Measurements from ENCODE around the gene ERMARD. TPM values are rescaled to one million over a fixed set of nuclear protein-coding genes. Genes with fewer than 3 reads are reported as not detected.

The ERMARD gene
- total RNA-seq, 3 donors from 2014 or later (not counting 1 experiment from before 2014, with no cell fraction given), result 33.9 to 42.2 (median 36.4) TPM

GRCh38 chr6:169800116-169800667 lies 48.8 kb downstream of the ERMARD start:
- no peaks in the 10 kb centered on the region for H3K36me3 ChIP-seq (ENCODE audit: control insufficient read depth, insufficient read depth, low read length)
- no peaks in the 10 kb centered on the region for H3K9me3 ChIP-seq (ENCODE audit: control insufficient read depth, insufficient read depth, low read length)
- no peak overlapping the region for H3K4me3 Mint-ChIP-seq
- peaks cover 26% of the 10 kb centered on the region for H3K4me1 ChIP-seq (ENCODE audit: control insufficient read depth, insufficient read depth, low read length)
- H3K27me3 ChIP-seq (ENCODE audit: control insufficient read depth, insufficient read depth, low read length), result peaks cover 14% of the 10 kb centered on the region
- 92% methylated on average over 9 of the region's 9 CpGs for WGBS (ENCODE audit: insufficient coverage)
- no peak overlapping the region for H3K4me3 ChIP-seq (ENCODE audit: low read length)
- no peak overlapping the region for H3K27ac ChIP-seq (ENCODE audit: low read length)
- no peak for TF ChIP-seq CTCF (IDR thresholded peaks at IDR 0.05)
- peaks cover 1 to 2% of the 10 kb centered on the region in 2 donors for H3K9me3 Mint-ChIP-seq
- ATAC-seq (no peak), DNase-seq (no peak)
- no peak overlapping the region for H3K27ac Mint-ChIP-seq
- peaks cover 26% of the 10 kb centered on the region in 2 donors for H3K4me1 Mint-ChIP-seq
- intact Hi-C loops (cut with micrococcal nuclease), result no loop called here
- H3K36me3 Mint-ChIP-seq, result no peaks in the 10 kb centered on the region
- H3K27me3 Mint-ChIP-seq (ENCODE audit: low read depth in 2 of 2), result peaks cover 45 to 60% of the 10 kb centered on the region in 2 donors

- Histone ChIP-seq H3K36me3 (ENCODE audit: control insufficient read depth, insufficient read depth, low read length) (no peaks in the 10 kb centered on the region), H3K27me3 (ENCODE audit: control insufficient read depth, insufficient read depth, low read length) (peaks cover 11% of the 10 kb centered on the region), H3K4me3 (ENCODE audit: low read length) (no peak overlapping the region), H3K27ac (ENCODE audit: low read length) (no peak overlapping the region), H3K4me1 (ENCODE audit: control insufficient read depth, insufficient read depth, low read length) (peaks cover 32% of the 10 kb centered on the region), H3K9me3 (ENCODE audit: control insufficient read depth, insufficient read depth, low read length) (peaks cover 4% of the 10 kb centered on the region)
- WGBS (ENCODE audit: insufficient coverage), result 88% methylated on average over 13 of the region's 13 CpGs
- no peak for TF ChIP-seq CTCF (IDR thresholded peaks at IDR 0.05)
- DNase-seq, result peak in 1 of 2 donors; percentile 11
- no peaks in the 10 kb centered on the region for H3K36me3 Mint-ChIP-seq
- no peak for ATAC-seq
- H3K4me3 Mint-ChIP-seq, result no peak overlapping the region
- H3K27me3 Mint-ChIP-seq (ENCODE audit: low read depth in 2 of 2), result peaks cover 47 to 60% of the 10 kb centered on the region in 2 donors
- intact Hi-C loops (cut with micrococcal nuclease), result no loop called here
- no peak overlapping the region for H3K27ac Mint-ChIP-seq
- H3K9me3 Mint-ChIP-seq, result peaks cover 5 to 6% of the 10 kb centered on the region in 2 donors
- H3K4me1 Mint-ChIP-seq, result peaks cover 33% of the 10 kb centered on the region in 2 donors
Measured at GRCh38 chr6:169800668-169801395, 49.4 kb downstream of the ERMARD start.

GRCh38 chr6:169801396-169802160 lies 50.2 kb downstream of the ERMARD start:
- peaks cover 42 to 59% of the 10 kb centered on the region in 2 donors for H3K27me3 Mint-ChIP-seq (ENCODE audit: low read depth in 2 of 2)
- no peak overlapping the region for H3K27ac Mint-ChIP-seq
- DNase-seq (no peak), ATAC-seq (no peak)
- peaks cover 2% of the 10 kb centered on the region for H3K36me3 Mint-ChIP-seq
- no peak overlapping the region for H3K4me3 Mint-ChIP-seq
- Histone ChIP-seq H3K27me3 (ENCODE audit: control insufficient read depth, insufficient read depth, low read length) (peaks cover 6% of the 10 kb centered on the region), H3K36me3 (ENCODE audit: control insufficient read depth, insufficient read depth, low read length) (no peaks in the 10 kb centered on the region), H3K4me3 (ENCODE audit: low read length) (no peak overlapping the region), H3K4me1 (ENCODE audit: control insufficient read depth, insufficient read depth, low read length) (peaks cover 40% of the 10 kb centered on the region), H3K27ac (ENCODE audit: low read length) (no peak overlapping the region), H3K9me3 (ENCODE audit: control insufficient read depth, insufficient read depth, low read length) (peaks cover 10% of the 10 kb centered on the region)
- intact Hi-C loops (cut with micrococcal nuclease), result no loop called here
- no peak for TF ChIP-seq CTCF (IDR thresholded peaks at IDR 0.05)
- H3K4me1 Mint-ChIP-seq, result peaks cover 40% of the 10 kb centered on the region in 2 donors
- WGBS (ENCODE audit: insufficient coverage), result 93% methylated on average over 31 of the region's 31 CpGs
- H3K9me3 Mint-ChIP-seq, result peaks cover 7 to 8% of the 10 kb centered on the region in 2 donors

Data from natural killer cell (primary cell).